GM19193 (cell line): Measurements from ENCODE around the gene LMO2.

Experiments used
- POLR2A ChIP-seq: IDR thresholded peaks from 4 replicates; pipeline ENCODE4 v1.6.1; 2011; ENCODE audit not compliant: insufficient read depth, insufficient read length; ENCODE audit errors: extremely low read depth

LMO2 gene

GRCh38 chr11:33861941-33862589 lies 29.8 kb downstream of the LMO2 start:
- no peak for TF ChIP-seq POLR2A

- TF ChIP-seq POLR2A, result no peak
These were observed 30.5 kb downstream of the LMO2 start for GRCh38 chr11:33861386-33861785.

- no peak for TF ChIP-seq POLR2A
These were observed 30.9 kb downstream of the LMO2 start for GRCh38 chr11:33860926-33861325.

GRCh38 chr11:33859306-33859705 lies 32.6 kb downstream of the LMO2 start:
- TF ChIP-seq POLR2A, result no peak

- no peak for TF ChIP-seq POLR2A
These were observed 33.9 kb downstream of the LMO2 start for GRCh38 chr11:33857933-33858371.

GRCh38 chr11:33855500-33855899 lies 36.4 kb downstream of the LMO2 start:
- no peak for TF ChIP-seq POLR2A

- no peak for TF ChIP-seq POLR2A
These were observed 43.0 kb downstream of the LMO2 start for GRCh38 chr11:33848717-33849390.

- TF ChIP-seq POLR2A, result no peak
These were observed 44.6 kb downstream of the LMO2 start for GRCh38 chr11:33847251-33847650.

GRCh38 chr11:33844236-33844635 lies 47.6 kb downstream of the LMO2 start:
- no peak for TF ChIP-seq POLR2A

GRCh38 chr11:33843018-33843417 lies 48.9 kb downstream of the LMO2 start:
- TF ChIP-seq POLR2A, result no peak

GRCh38 chr11:33842236-33842915 lies 49.5 kb downstream of the LMO2 start:
- no peak for TF ChIP-seq POLR2A

GRCh38 chr11:33835143-33835878 lies 56.6 kb downstream of the LMO2 start:
- no peak for TF ChIP-seq POLR2A

- no peak for TF ChIP-seq POLR2A
These were observed 59.2 kb downstream of the LMO2 start for GRCh38 chr11:33832676-33833075.

GRCh38 chr11:33830903-33831648 lies 60.8 kb downstream of the LMO2 start:
- no peak for TF ChIP-seq POLR2A
